Measurements from ENCODE around the gene PRDX1.
"Not testable (repeated sequence)": the region's sequence is repeated elsewhere in the genome, so short reads cannot be mapped to it uniquely, and the experiment has no call there.

The PRDX1 gene

DNA sequence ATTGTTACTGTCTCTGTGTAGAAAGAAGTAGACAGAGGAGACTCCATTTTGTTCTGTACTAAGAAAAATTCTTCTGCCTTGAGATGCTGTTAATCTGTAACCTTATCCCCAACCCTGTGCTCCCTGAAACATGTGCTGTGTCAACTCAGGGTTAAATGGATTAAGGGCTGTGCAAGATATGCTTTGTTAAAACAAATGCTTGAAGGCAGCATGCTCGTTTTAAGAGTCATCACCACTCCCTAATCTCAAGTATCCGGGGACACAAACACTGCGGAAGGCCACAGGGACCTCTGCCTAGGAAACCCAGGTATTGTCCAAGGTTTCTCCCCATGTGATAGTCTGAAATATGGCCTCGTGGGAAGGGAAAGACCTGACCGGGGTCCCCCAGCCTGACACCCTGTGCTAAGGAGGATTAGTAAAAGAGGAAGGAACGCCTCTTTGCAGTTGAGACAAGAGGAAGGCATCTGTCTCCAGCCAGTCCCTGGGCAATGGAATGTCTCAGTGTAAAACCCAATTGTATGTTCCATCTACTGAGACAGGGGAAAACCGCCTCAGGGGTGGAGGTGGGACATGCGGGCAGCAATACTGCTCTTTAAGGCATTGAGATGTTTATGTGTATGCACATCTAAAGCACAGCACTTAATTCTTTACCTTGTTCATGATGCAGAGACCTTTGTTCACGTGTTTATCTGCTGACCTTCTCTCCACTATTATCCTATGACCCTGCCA is 8.0 kb downstream of the PRDX1 start:
- H3K18ac ChIP-seq (ENCODE audit: low read length); H3K23ac ChIP-seq (ENCODE audit: low read length); H3K14ac ChIP-seq (ENCODE audit: low read length); H3K4me1 ChIP-seq (ENCODE audit: control insufficient read depth in 1 of 2, insufficient read depth in 2 of 2, low read length in 2 of 2); H3K27ac ChIP-seq (ENCODE audit: low read depth, low read length); H3K4ac ChIP-seq (ENCODE audit: low read depth, low read length); H2BK120ac ChIP-seq (ENCODE audit: insufficient read depth, low read length, poor library complexity); H4K91ac ChIP-seq (ENCODE audit: low read depth, low read length); H3K4me3 ChIP-seq (ENCODE audit: low read depth, low read length); H2AFZ ChIP-seq (ENCODE audit: insufficient read depth, low read length, poor library complexity); H3K9ac ChIP-seq (ENCODE audit: low read length); H3K79me1 ChIP-seq (ENCODE audit: low read length); H3K27me3 ChIP-seq (ENCODE audit: insufficient read depth, low read length); H4K12ac ChIP-seq (ENCODE audit: low read depth, low read length); H3K9me3 ChIP-seq (ENCODE audit: insufficient read depth, low read depth, low read length); H3K79me2 ChIP-seq (ENCODE audit: control insufficient read depth, insufficient read depth, low read length, poor library complexity); H2BK5ac ChIP-seq (ENCODE audit: low read depth, low read length, poor library complexity); H4K8ac ChIP-seq (ENCODE audit: low read depth, low read length); H2AK5ac ChIP-seq (ENCODE audit: low read length); H2BK12ac ChIP-seq (ENCODE audit: low read length); H3K4me2 ChIP-seq (ENCODE audit: low read length): not testable (repeated sequence)
- peak; percentile 93 to 96 for DNase-seq
- no CpG with 5 or more reads among the region's 9 CpGs for WGBS (ENCODE audit: extremely low coverage, insufficient coverage, insufficient read length)
- peaks cover 44 to 75% of the 10 kb centered on the region in 2 experiments for H3K36me3 ChIP-seq (ENCODE audit: control insufficient read depth in 1 of 2, insufficient read depth in 2 of 2, low read length in 2 of 2)

- Histone ChIP-seq H3K79me2 (ENCODE audit: control insufficient read depth, insufficient read depth, low read length, poor library complexity) (no peaks in the 10 kb centered on the region), H4K8ac (ENCODE audit: low read depth, low read length) (no peak overlapping the region), H3K14ac (ENCODE audit: low read length) (no peak overlapping the region), H2BK120ac (ENCODE audit: insufficient read depth, low read length, poor library complexity) (no peak overlapping the region), H3K4me3 (ENCODE audit: low read depth, low read length) (no peak overlapping the region), H3K23ac (ENCODE audit: low read length) (no peak overlapping the region), H3K4me1 (ENCODE audit: control insufficient read depth in 1 of 2, insufficient read depth in 2 of 2, low read length in 2 of 2) (peaks cover 0 to 3% of the 10 kb centered on the region in 2 experiments), H3K4ac (ENCODE audit: low read depth, low read length) (no peak overlapping the region), H2AFZ (ENCODE audit: insufficient read depth, low read length, poor library complexity) (no peak overlapping the region), H3K9ac (ENCODE audit: low read length) (no peak overlapping the region), H3K9me3 (ENCODE audit: insufficient read depth, low read depth, low read length) (no peaks in the 10 kb centered on the region), H4K91ac (ENCODE audit: low read depth, low read length) (no peak overlapping the region), H3K36me3 (ENCODE audit: control insufficient read depth in 1 of 2, insufficient read depth in 2 of 2, low read length in 2 of 2) (peaks cover 44 to 79% of the 10 kb centered on the region in 2 experiments), H2BK5ac (ENCODE audit: low read depth, low read length, poor library complexity) (no peak overlapping the region), H4K12ac (ENCODE audit: low read depth, low read length) (no peak overlapping the region), H2AK5ac (ENCODE audit: low read length) (no peak overlapping the region), H3K27ac (ENCODE audit: low read depth, low read length) (no peak overlapping the region), H3K4me2 (ENCODE audit: low read length) (no peak overlapping the region), H3K18ac (ENCODE audit: low read length) (no peak overlapping the region), H2BK12ac (ENCODE audit: low read length) (no peak overlapping the region), H3K27me3 (ENCODE audit: insufficient read depth, low read length) (no peaks in the 10 kb centered on the region), H3K79me1 (ENCODE audit: low read length) (no peaks in the 10 kb centered on the region)
- DNase-seq: peak; percentile 67 to 82
- no CpG with 5 or more reads among the region's 1 CpG for WGBS (ENCODE audit: extremely low coverage, insufficient coverage, insufficient read length)
Observed at GRCh38 chr1:45512641-45513054, 9.0 kb downstream of the PRDX1 start.

DNA sequence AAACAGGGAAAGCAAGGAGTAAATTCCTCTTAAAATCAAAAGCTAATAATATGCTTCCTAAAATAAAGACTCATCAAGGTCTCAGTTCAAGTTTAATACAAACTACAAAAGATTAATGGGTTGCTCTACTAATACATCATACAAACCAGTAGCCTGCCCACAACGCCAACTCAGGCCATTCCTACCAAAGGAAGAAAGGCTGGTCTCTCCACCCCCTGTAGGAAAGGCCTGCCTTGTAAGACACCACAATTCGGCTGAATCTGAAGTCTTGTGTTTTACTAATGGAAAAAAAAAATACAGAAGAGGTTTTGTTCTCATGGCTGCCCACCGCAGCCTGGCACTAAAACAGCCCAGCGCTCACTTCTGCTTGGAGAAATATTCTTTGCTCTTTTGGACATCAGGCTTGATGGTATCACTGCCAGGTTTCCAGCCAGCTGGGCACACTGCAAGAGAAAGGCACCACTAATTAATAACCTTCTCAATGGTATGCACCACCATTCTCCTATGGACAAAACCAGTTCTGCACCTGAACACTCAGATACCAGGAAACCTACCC is 10.6 kb downstream of the PRDX1 start:
- Histone ChIP-seq H3K79me1 (ENCODE audit: low read length) (no peaks in the 10 kb centered on the region), H2AK5ac (ENCODE audit: low read length) (no peak overlapping the region), H3K27ac (ENCODE audit: low read depth, low read length) (no peak overlapping the region), H3K4me1 (ENCODE audit: control insufficient read depth in 1 of 2, insufficient read depth in 2 of 2, low read length in 2 of 2) (peaks cover 0 to 3% of the 10 kb centered on the region in 2 experiments), H3K36me3 (ENCODE audit: control insufficient read depth in 1 of 2, insufficient read depth in 2 of 2, low read length in 2 of 2) (peaks cover 35 to 71% of the 10 kb centered on the region in 2 experiments), H3K9ac (ENCODE audit: low read length) (no peak overlapping the region), H3K4me2 (ENCODE audit: low read length) (no peak overlapping the region), H4K12ac (ENCODE audit: low read depth, low read length) (no peak overlapping the region), H3K79me2 (ENCODE audit: control insufficient read depth, insufficient read depth, low read length, poor library complexity) (no peaks in the 10 kb centered on the region), H2AFZ (ENCODE audit: insufficient read depth, low read length, poor library complexity) (no peak overlapping the region), H3K23ac (ENCODE audit: low read length) (no peak overlapping the region), H2BK120ac (ENCODE audit: insufficient read depth, low read length, poor library complexity) (no peak overlapping the region), H3K14ac (ENCODE audit: low read length) (no peak overlapping the region), H3K4me3 (ENCODE audit: low read depth, low read length) (no peak overlapping the region), H3K9me3 (ENCODE audit: insufficient read depth, low read depth, low read length) (no peaks in the 10 kb centered on the region), H2BK12ac (ENCODE audit: low read length) (no peak overlapping the region), H4K8ac (ENCODE audit: low read depth, low read length) (no peak overlapping the region), H3K4ac (ENCODE audit: low read depth, low read length) (no peak overlapping the region), H3K27me3 (ENCODE audit: insufficient read depth, low read length) (no peaks in the 10 kb centered on the region), H2BK5ac (ENCODE audit: low read depth, low read length, poor library complexity) (no peak overlapping the region), H4K91ac (ENCODE audit: low read depth, low read length) (no peak overlapping the region), H3K18ac (ENCODE audit: low read length) (no peak overlapping the region)
- no peak for DNase-seq
- WGBS (ENCODE audit: extremely low coverage, insufficient coverage, insufficient read length): no CpG with 5 or more reads among the region's 4 CpGs

GRCh38 chr1:45510036-45510971 is 11.4 kb downstream of the PRDX1 start:
- Histone ChIP-seq H4K8ac (ENCODE audit: low read depth, low read length) (no peak overlapping the region), H3K23ac (ENCODE audit: low read length) (no peak overlapping the region), H3K36me3 (ENCODE audit: control insufficient read depth in 1 of 2, insufficient read depth in 2 of 2, low read length in 2 of 2) (peaks cover 35 to 66% of the 10 kb centered on the region in 2 experiments), H3K79me1 (ENCODE audit: low read length) (no peaks in the 10 kb centered on the region), H2BK5ac (ENCODE audit: low read depth, low read length, poor library complexity) (no peak overlapping the region), H4K91ac (ENCODE audit: low read depth, low read length) (no peak overlapping the region), H2BK12ac (ENCODE audit: low read length) (no peak overlapping the region), H3K9me3 (ENCODE audit: insufficient read depth, low read depth, low read length) (no peaks in the 10 kb centered on the region), H3K4ac (ENCODE audit: low read depth, low read length) (no peak overlapping the region), H4K12ac (ENCODE audit: low read depth, low read length) (no peak overlapping the region), H2AK5ac (ENCODE audit: low read length) (no peak overlapping the region), H3K79me2 (ENCODE audit: control insufficient read depth, insufficient read depth, low read length, poor library complexity) (no peaks in the 10 kb centered on the region), H3K27ac (ENCODE audit: low read depth, low read length) (no peak overlapping the region), H3K4me1 (ENCODE audit: control insufficient read depth in 1 of 2, insufficient read depth in 2 of 2, low read length in 2 of 2) (peaks cover 0 to 3% of the 10 kb centered on the region in 2 experiments), H3K4me2 (ENCODE audit: low read length) (no peak overlapping the region), H2BK120ac (ENCODE audit: insufficient read depth, low read length, poor library complexity) (no peak overlapping the region), H3K27me3 (ENCODE audit: insufficient read depth, low read length) (no peaks in the 10 kb centered on the region), H3K14ac (ENCODE audit: low read length) (no peak overlapping the region), H3K9ac (ENCODE audit: low read length) (no peak overlapping the region), H3K18ac (ENCODE audit: low read length) (no peak overlapping the region), H2AFZ (ENCODE audit: insufficient read depth, low read length, poor library complexity) (no peak overlapping the region), H3K4me3 (ENCODE audit: low read depth, low read length) (no peak overlapping the region)
- no CpG with 5 or more reads among the region's 9 CpGs for WGBS (ENCODE audit: extremely low coverage, insufficient coverage, insufficient read length)
- no peak for DNase-seq

All from trophoblast cell (in vitro differentiated cells and primary cell).